Hepatocyte (in vitro differentiated cells): ENCODE results near the gene MRPS27. TPM values are rescaled to one million over a fixed set of nuclear protein-coding genes. Genes with fewer than 3 reads are reported as not detected.
A peak's percentile ranks its signal among the peaks of the same experiment; 100 is the strongest.

Source experiments
- DNase-seq: peaks from one replicate; pipeline ENCODE4 v3.0.0-alpha.2; 2016; ENCODE audit warnings: low spot score
- H2AFZ ChIP-seq: fragments of 200-600 bp; sonication (generic); 2 replicates; pipeline ENCODE4 v1.6.0; 2016; ENCODE audit warnings: antibody characterized with exemption, mild to moderate bottlenecking
- H3K27ac ChIP-seq: fragments of 200-600 bp; sonication (generic); 2 replicates; pipeline ENCODE4 v1.5.1; 2016; ENCODE audit warnings: mild to moderate bottlenecking
- H3K27me3 ChIP-seq: fragments of 200-600 bp; sonication (generic); 2 replicates; pipeline ENCODE4 v1.6.1; 2016
- H3K36me3 ChIP-seq: fragments of 200-600 bp; sonication (generic); replicated peaks from 2 replicates; pipeline ENCODE4 v1.5.1; 2016; ENCODE audit warnings: low read depth; ENCODE audit not compliant: insufficient read depth
- H3K4me1 ChIP-seq: fragments of 200-600 bp; sonication (generic); 2 replicates; pipeline ENCODE4 v1.5.1; 2016; ENCODE audit warnings: mild to moderate bottlenecking, moderate library complexity; ENCODE audit not compliant: insufficient read depth
- H3K4me2 ChIP-seq: fragments of 200-600 bp; sonication (generic); 2 replicates; pipeline ENCODE4 v1.6.0; 2016
- H3K4me3 ChIP-seq: fragments of 200-600 bp; sonication (generic); 2 replicates; pipeline ENCODE4 v1.5.1; 2016; ENCODE audit warnings: mild to moderate bottlenecking
- H3K79me2 ChIP-seq: fragments of 200-600 bp; sonication (generic); 2 replicates; pipeline ENCODE4 v1.6.0; 2017; ENCODE audit warnings: mild to moderate bottlenecking
- H3K9me2 ChIP-seq: fragments of 200-600 bp; sonication (generic); replicated peaks from 2 replicates; pipeline ENCODE4 v1.6.0; 2017; ENCODE audit warnings: mild to moderate bottlenecking; ENCODE audit not compliant: insufficient read depth
- H3K9me3 ChIP-seq: fragments of 200-600 bp; sonication (generic); 2 replicates; pipeline ENCODE4 v1.5.1; 2016; ENCODE audit warnings: low read depth, mild to moderate bottlenecking
- H4K20me1 ChIP-seq: fragments of 200-600 bp; sonication (generic); 2 replicates; pipeline ENCODE4 v1.6.0; 2016; ENCODE audit warnings: mild to moderate bottlenecking; ENCODE audit not compliant: insufficient read depth, poor library complexity, severe bottlenecking
- CTCF ChIP-seq: fragments of 200-600 bp; sonication (generic); IDR thresholded peaks from 2 replicates; pipeline ENCODE4 v1.5.1; 2016; ENCODE audit warnings: antibody characterized with exemption, mild to moderate bottlenecking; ENCODE audit not compliant: poor library complexity
- EZH2 ChIP-seq: fragments of 200-600 bp; sonication (generic); IDR thresholded peaks from 2 replicates; pipeline ENCODE4 v1.6.1; 2016; ENCODE audit warnings: antibody characterized with exemption, mild to moderate bottlenecking, borderline replicate concordance
- EZH2phosphoT487 ChIP-seq: fragments of 200-600 bp; sonication (generic); IDR thresholded peaks from one replicate; pipeline ENCODE4 v1.6.1; 2018; ENCODE audit warnings: antibody characterized with exemption, mild to moderate bottlenecking, low read depth, moderate library complexity; ENCODE audit not compliant: unreplicated experiment, severe bottlenecking
- WGBS: methylation state at CpG from one replicate; pipeline ENCODE4 v1.1.6; 2016; ENCODE audit warnings: low lambda C conversion rate; ENCODE audit errors: missing lambda C conversion rate; 5-methylcytosine and 5-hydroxymethylcytosine counted together
- polyA plus RNA-seq: library from polyadenylated mRNA; unstranded; fragments of >200 nt; fragmentation: Nextera tagmentation; extraction: Ambion mirVana; gene quantifications from 2 replicates; pipeline ENCODE4 v1.2.1, GENCODE V29; 2016
- total RNA-seq: library from RNA; depleted of rRNA; stranded (reverse); fragments of >200 nt; gene quantifications from 2 replicates; pipeline ENCODE4 v1.2.3, GENCODE V29; 2014

MRPS27 gene
- total and polyA plus RNA-seq, 2 experiments from 2014 or later: 35.6 to 63.5 TPM

DNA sequence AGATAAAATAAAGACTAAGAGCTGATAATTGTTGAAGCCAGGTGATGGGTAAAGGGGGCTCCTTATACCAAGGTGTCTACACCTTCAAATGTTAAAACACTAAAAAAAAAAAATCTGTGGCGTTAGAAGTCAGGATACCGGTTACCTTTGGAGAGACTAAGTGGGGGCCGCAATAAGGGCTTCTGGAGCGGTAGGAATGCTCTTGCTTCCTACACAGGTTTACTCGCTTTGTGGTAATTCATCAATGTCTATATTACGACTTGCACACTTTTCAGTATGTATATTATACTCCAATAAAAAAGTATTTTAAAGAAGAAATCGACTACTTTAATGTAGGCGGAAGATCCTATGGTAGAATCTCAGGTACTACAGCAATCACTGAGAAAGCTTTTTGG lies 12.5 kb downstream of the MRPS27 start:
- H3K4me1 ChIP-seq: peaks cover 22% of the 10 kb centered on the region
- 27% methylated on average over 8 of the region's 8 CpGs for WGBS
- H3K4me2 ChIP-seq: peak overlapping the region; percentile 76
- H3K9me3 ChIP-seq: no peaks in the 10 kb centered on the region
- H2AFZ ChIP-seq: peak overlapping the region; percentile 46
- H3K9me2 ChIP-seq: no peaks in the 10 kb centered on the region
- peaks cover 49% of the 10 kb centered on the region for H3K79me2 ChIP-seq
- no peaks in the 10 kb centered on the region for H3K27me3 ChIP-seq
- H3K27ac ChIP-seq: peak overlapping the region; percentile 97
- no peaks in the 10 kb centered on the region for H4K20me1 ChIP-seq
- H3K4me3 ChIP-seq: peak overlapping the region; percentile 25
- no peaks in the 10 kb centered on the region for H3K36me3 ChIP-seq
- no peak for TF ChIP-seq EZH2phosphoT487
- TF ChIP-seq EZH2: no peak
- no peak for TF ChIP-seq CTCF
- DNase-seq: no peak

DNA sequence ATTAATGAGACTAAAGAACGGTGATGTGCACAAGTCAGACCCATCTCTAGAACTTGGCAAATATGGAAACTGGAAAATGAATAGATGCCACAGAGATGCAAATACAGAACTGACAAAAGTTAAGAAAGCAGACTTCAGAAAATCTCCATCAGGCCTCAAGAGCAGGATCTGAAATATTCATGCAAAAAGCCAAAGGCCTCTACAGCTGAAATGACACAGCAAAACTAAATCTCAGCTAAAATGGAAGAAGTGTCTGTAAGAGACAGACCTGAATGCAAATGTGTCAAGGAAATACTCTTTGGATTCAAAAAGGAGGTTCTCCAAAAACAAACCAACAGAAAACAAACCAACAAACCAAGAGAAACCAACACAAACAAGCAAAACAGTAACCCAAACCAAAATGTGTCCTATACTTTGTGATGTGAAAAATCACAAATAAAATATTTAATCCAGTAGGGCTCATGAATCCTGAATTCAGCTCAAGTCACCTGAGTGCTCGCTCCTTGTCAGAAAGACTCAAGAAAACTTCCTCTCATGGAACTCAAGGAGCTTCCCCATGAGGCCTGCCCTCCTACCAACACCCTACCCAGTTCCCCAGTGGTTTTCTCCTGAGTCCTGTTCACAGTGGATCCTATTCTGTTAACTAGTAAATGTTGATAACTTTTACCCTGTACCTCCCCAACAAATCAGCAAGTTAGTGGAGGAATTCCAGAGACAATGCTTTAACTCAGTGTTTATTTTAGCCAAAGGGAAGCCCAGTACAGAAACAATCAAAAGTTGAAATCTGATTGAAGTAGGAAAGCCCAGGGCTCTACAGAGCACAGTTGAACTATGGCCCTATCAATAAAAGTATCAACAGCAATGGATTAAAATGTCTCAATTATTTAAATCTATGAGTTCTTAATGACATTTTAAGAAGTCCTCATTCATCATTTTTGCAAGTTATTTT lies 14.6 kb downstream of the MRPS27 start:
- Histone ChIP-seq H3K4me2 (no peak overlapping the region), H3K4me1 (peaks cover 22% of the 10 kb centered on the region), H4K20me1 (no peaks in the 10 kb centered on the region), H3K9me2 (no peaks in the 10 kb centered on the region), H3K79me2 (peaks cover 70% of the 10 kb centered on the region), H3K9me3 (no peaks in the 10 kb centered on the region), H3K27ac (peak overlapping the region; percentile 32), H2AFZ (no peak overlapping the region), H3K27me3 (no peaks in the 10 kb centered on the region), H3K4me3 (no peak overlapping the region), H3K36me3 (no peaks in the 10 kb centered on the region)
- TF ChIP-seq CTCF (no peak), EZH2 (no peak), EZH2phosphoT487 (no peak)
- 98% methylated on average over 2 of the region's 2 CpGs for WGBS
- DNase-seq: no peak

- H3K4me2 ChIP-seq: no peak overlapping the region
- no peaks in the 10 kb centered on the region for H3K9me3 ChIP-seq
- no peaks in the 10 kb centered on the region for H3K27me3 ChIP-seq
- H3K79me2 ChIP-seq: peaks cover 84% of the 10 kb centered on the region
- H3K36me3 ChIP-seq: no peaks in the 10 kb centered on the region
- H4K20me1 ChIP-seq: no peaks in the 10 kb centered on the region
- WGBS: 63% methylated on average over 3 of the region's 3 CpGs
- H2AFZ ChIP-seq: no peak overlapping the region
- TF ChIP-seq CTCF (no peak), EZH2 (no peak), EZH2phosphoT487 (no peak)
- no peak for DNase-seq
- peaks cover 17% of the 10 kb centered on the region for H3K4me1 ChIP-seq
- no peak overlapping the region for H3K27ac ChIP-seq
- H3K4me3 ChIP-seq: no peak overlapping the region
- H3K9me2 ChIP-seq: no peaks in the 10 kb centered on the region
Observed at GRCh38 chr5:72302171-72302570, 17.9 kb downstream of the MRPS27 start.
